ENCODE results near the gene PRR22. TPM values are rescaled to one million over a fixed set of nuclear protein-coding genes. Genes with fewer than 3 reads are reported as not detected.

Gene PRR22
- polyA plus RNA-seq, 1 experiment = 0.16 TPM

- no peak overlapping the region for H3K4me3 ChIP-seq (ENCODE audit: low read depth, low read length)
- H3K27ac ChIP-seq (ENCODE audit: low read depth, low read length) = no peak overlapping the region
- no peak for TF ChIP-seq CTCF (IDR thresholded peaks at IDR 0.05; ENCODE audit: low read depth, low read length)
- H3K9me3 ChIP-seq (ENCODE audit: control insufficient read depth, insufficient read depth, low read length) = no peaks in the 10 kb centered on the region; the same call in 1 of the 2 replicates
- DNase-seq (ENCODE audit: low read depth, low spot score) = no peak
- POLR2A ChIA-PET = no interaction called here
- H3K27me3 ChIP-seq (ENCODE audit: control insufficient read depth, insufficient read depth, low read length) = peaks cover 34% of the 10 kb centered on the region
- CTCF ChIA-PET = interaction anchor here (1.2 kb wide), 1 partner anchor 222 kb away, joined by 4 read pairs; no protein-coding TSS in a partner anchor
Measured at GRCh38 chr19:5800361-5801270, 16.1 kb upstream of the PRR22 start.

GRCh38 chr19:5799247-5800241, 15.0 kb upstream of the PRR22 start:
- peaks cover 30% of the 10 kb centered on the region for H3K27me3 ChIP-seq (ENCODE audit: control insufficient read depth, insufficient read depth, low read length)
- POLR2A ChIA-PET = interaction anchor here (0.5 kb wide), 1 partner anchor 31 kb away, joined by 9 read pairs; no protein-coding TSS in a partner anchor
- H3K27ac ChIP-seq (ENCODE audit: low read depth, low read length) = no peak overlapping the region
- TF ChIP-seq CTCF (IDR thresholded peaks at IDR 0.05; ENCODE audit: low read depth, low read length) = no peak
- no peak overlapping the region for H3K4me3 ChIP-seq (ENCODE audit: low read depth, low read length)
- no peaks in the 10 kb centered on the region; the same call in 1 of the 2 replicates for H3K9me3 ChIP-seq (ENCODE audit: control insufficient read depth, insufficient read depth, low read length)
- CTCF ChIA-PET = interaction anchor here (0.7 kb wide), 1 partner anchor 251 kb away, joined by 3 read pairs; no protein-coding TSS in a partner anchor
- no peak for DNase-seq (ENCODE audit: low read depth, low spot score)

GRCh38 chr19:5798244-5798643, 13.7 kb upstream of the PRR22 start:
- CTCF ChIA-PET = interaction anchor here (0.9 kb wide), 1 partner anchor 24 kb away, joined by 3 read pairs; no protein-coding TSS in a partner anchor
- Histone ChIP-seq H3K4me3 (ENCODE audit: low read depth, low read length) (no peak overlapping the region), H3K9me3 (ENCODE audit: control insufficient read depth, insufficient read depth, low read length) (no peaks in the 10 kb centered on the region; the same call in 1 of the 2 replicates), H3K27ac (ENCODE audit: low read depth, low read length) (no peak overlapping the region), H3K27me3 (ENCODE audit: control insufficient read depth, insufficient read depth, low read length) (peaks cover 25% of the 10 kb centered on the region)
- no peak for DNase-seq (ENCODE audit: low read depth, low spot score)
- no peak for TF ChIP-seq CTCF (IDR thresholded peaks at IDR 0.05; ENCODE audit: low read depth, low read length)
- POLR2A ChIA-PET = interaction anchor here (0.6 kb wide), 1 partner anchor 18 kb away, joined by 8 read pairs; no protein-coding TSS in a partner anchor

- no peak for TF ChIP-seq CTCF (IDR thresholded peaks at IDR 0.05; ENCODE audit: low read depth, low read length)
- peaks cover 9% of the 10 kb centered on the region; the same call in 1 of the 2 replicates for H3K9me3 ChIP-seq (ENCODE audit: control insufficient read depth, insufficient read depth, low read length)
- no peak overlapping the region for H3K27ac ChIP-seq (ENCODE audit: low read depth, low read length)
- ChIA-PET POLR2A (no interaction called here), CTCF (interaction anchor here (0.6 to 6.9 kb wide), 3 partner anchors 8 to 292 kb away, joined by 6 to 69 read pairs (median 8); partner anchors contain the start of gene NRTN)
- DNase-seq (ENCODE audit: low read depth, low spot score) = no peak
- no peak overlapping the region for H3K4me3 ChIP-seq (ENCODE audit: low read depth, low read length)
- H3K27me3 ChIP-seq (ENCODE audit: control insufficient read depth, insufficient read depth, low read length) = peaks cover 20% of the 10 kb centered on the region
Measured at GRCh38 chr19:5795382-5795919, 10.9 kb upstream of the PRR22 start.
